Measurements from ENCODE around the gene HJV.

The HJV gene

GRCh38 chr1:146022403-146023127 is 1.0 kb upstream of the HJV start:
- Histone ChIP-seq H3K9ac (ENCODE audit: insufficient read length) (no peak overlapping the region), H3K4me3 (no peak overlapping the region), H3K9me3 (ENCODE audit: low read depth, low read length) (no peaks in the 10 kb centered on the region), H3K27ac (0 out of 2 replicates have a peak overlapping the region, but pooled peaks have one; percentile 5), H3K36me3 (ENCODE audit: insufficient read depth, low read length) (no peaks in the 10 kb centered on the region)
- TF ChIP-seq FOXP2 (optimal IDR thresholded peaks at IDR 0.05; ENCODE audit: control extremely low read depth, extremely low read length, insufficient read depth) (no peak), POLR2AphosphoS5 (IDR thresholded peaks at IDR 0.05; ENCODE audit: borderline replicate concordance, low read depth, low read length) (no peak), EZH2 (IDR thresholded peaks at IDR 0.05) (no peak)
- no peak for DNase-seq (ENCODE audit: low read depth, low spot score)

GRCh38 chr1:146021050-146021445 is 487 bp downstream of the HJV start:
- TF ChIP-seq EZH2 (IDR thresholded peaks at IDR 0.05) (no peak), FOXP2 (optimal IDR thresholded peaks at IDR 0.05; ENCODE audit: control extremely low read depth, extremely low read length, insufficient read depth) (no peak), POLR2AphosphoS5 (IDR thresholded peaks at IDR 0.05; ENCODE audit: borderline replicate concordance, low read depth, low read length) (no peak)
- DNase-seq (ENCODE audit: low read depth, low spot score): no peak
- no peaks in the 10 kb centered on the region for H3K9me3 ChIP-seq (ENCODE audit: low read depth, low read length)

GRCh38 chr1:146020058-146021049 is 1.2 kb downstream of the HJV start:
- TF ChIP-seq FOXP2 (optimal IDR thresholded peaks at IDR 0.05; ENCODE audit: control extremely low read depth, extremely low read length, insufficient read depth) (no peak), EZH2 (IDR thresholded peaks at IDR 0.05) (no peak), POLR2AphosphoS5 (IDR thresholded peaks at IDR 0.05; ENCODE audit: borderline replicate concordance, low read depth, low read length) (no peak)
- Histone ChIP-seq H3K9me3 (ENCODE audit: low read depth, low read length) (no peaks in the 10 kb centered on the region), H3K36me3 (ENCODE audit: insufficient read depth, low read length) (no peaks in the 10 kb centered on the region), H3K4me3 (no peak overlapping the region), H3K27ac (no peak overlapping the region), H3K9ac (ENCODE audit: insufficient read length) (no peak overlapping the region)
- no peak for DNase-seq (ENCODE audit: low read depth, low spot score)

More at GRCh38 chr1:146021050-146021445, 487 bp downstream of the HJV start:
- Histone ChIP-seq H3K36me3 (ENCODE audit: insufficient read depth, low read length) (no peaks in the 10 kb centered on the region), H3K9ac (ENCODE audit: insufficient read length) (no peak overlapping the region), H3K4me3 (no peak overlapping the region), H3K27ac (no peak overlapping the region)

GRCh38 chr1:146019231-146020057 is 2.1 kb downstream of the HJV start:
- no peak overlapping the region for H3K4me3 ChIP-seq
- no peak for DNase-seq (ENCODE audit: low read depth, low spot score)
- H3K27ac ChIP-seq: no peak overlapping the region
- no peak overlapping the region for H3K9ac ChIP-seq (ENCODE audit: insufficient read length)
- no peak for TF ChIP-seq POLR2AphosphoS5 (IDR thresholded peaks at IDR 0.05; ENCODE audit: borderline replicate concordance, low read depth, low read length)
- TF ChIP-seq EZH2 (IDR thresholded peaks at IDR 0.05): no peak
- no peaks in the 10 kb centered on the region for H3K36me3 ChIP-seq (ENCODE audit: insufficient read depth, low read length)
- H3K9me3 ChIP-seq (ENCODE audit: low read depth, low read length): no peaks in the 10 kb centered on the region

GRCh38 chr1:146016891-146017290 is 4.6 kb downstream of the HJV start:
- Histone ChIP-seq H3K9me3 (ENCODE audit: low read depth, low read length) (no peaks in the 10 kb centered on the region), H3K27ac (peak overlapping the region; percentile 40), H3K4me3 (no peak overlapping the region; the same call in 1 of the 2 replicates), H3K9ac (ENCODE audit: insufficient read length) (no peak overlapping the region), H3K36me3 (ENCODE audit: insufficient read depth, low read length) (no peaks in the 10 kb centered on the region)
- TF ChIP-seq POLR2AphosphoS5 (IDR thresholded peaks at IDR 0.05; ENCODE audit: borderline replicate concordance, low read depth, low read length): no peak
- TF ChIP-seq EZH2 (IDR thresholded peaks at IDR 0.05): no peak
- TF ChIP-seq FOXP2 (optimal IDR thresholded peaks at IDR 0.05; ENCODE audit: control extremely low read depth, extremely low read length, insufficient read depth): no peak
- DNase-seq (ENCODE audit: low read depth, low spot score): no peak

- H3K36me3 ChIP-seq (ENCODE audit: insufficient read depth, low read length): no peaks in the 10 kb centered on the region
- no peak overlapping the region for H3K9ac ChIP-seq (ENCODE audit: insufficient read length)
- no peaks in the 10 kb centered on the region for H3K9me3 ChIP-seq (ENCODE audit: low read depth, low read length)
- TF ChIP-seq EZH2 (IDR thresholded peaks at IDR 0.05) (no peak), POLR2AphosphoS5 (IDR thresholded peaks at IDR 0.05; ENCODE audit: borderline replicate concordance, low read depth, low read length) (no peak), FOXP2 (optimal IDR thresholded peaks at IDR 0.05; ENCODE audit: control extremely low read depth, extremely low read length, insufficient read depth) (no peak)
- no peak overlapping the region for H3K27ac ChIP-seq
- DNase-seq (ENCODE audit: low read depth, low spot score): no peak
- H3K4me3 ChIP-seq: no peak overlapping the region
Measured at GRCh38 chr1:146013559-146013922, 8.0 kb downstream of the HJV start.

- no peaks in the 10 kb centered on the region for H3K36me3 ChIP-seq (ENCODE audit: insufficient read depth, low read length)
- peak; percentile 52 for DNase-seq (ENCODE audit: low read depth, low spot score)
- no peak overlapping the region for H3K4me3 ChIP-seq
- no peak overlapping the region for H3K9ac ChIP-seq (ENCODE audit: insufficient read length)
- no peaks in the 10 kb centered on the region for H3K9me3 ChIP-seq (ENCODE audit: low read depth, low read length)
- H3K27ac ChIP-seq: no peak overlapping the region
- TF ChIP-seq FOXP2 (optimal IDR thresholded peaks at IDR 0.05; ENCODE audit: control extremely low read depth, extremely low read length, insufficient read depth) (no peak), EZH2 (IDR thresholded peaks at IDR 0.05) (no peak), POLR2AphosphoS5 (IDR thresholded peaks at IDR 0.05; ENCODE audit: borderline replicate concordance, low read depth, low read length) (no peak)
Measured at GRCh38 chr1:146012703-146013558, 8.6 kb downstream of the HJV start.
